GM12892 (cell line): Measurements from ENCODE around the gene AFTPH.

Source experiments
- POLR2A ChIP-seq: IDR thresholded peaks from 2 replicates; pipeline ENCODE4 v1.6.1; 2011; ENCODE audit warnings: low read depth, low read length, control low read depth
- POLR2AphosphoS5 ChIP-seq: IDR thresholded peaks from 2 replicates; pipeline ENCODE4 v1.6.1; 2011; ENCODE audit warnings: low read depth, low read length, control low read depth

GRCh38 chr2:64565949-64566710 lies 42.0 kb downstream of the AFTPH start:
- no peak for TF ChIP-seq POLR2AphosphoS5
- no peak for TF ChIP-seq POLR2A
